ENCODE results near the gene NOTCH1. TPM values are rescaled to one million over a fixed set of nuclear protein-coding genes. Genes with fewer than 3 reads are reported as not detected.

NOTCH1 gene
- total and polyA plus RNA-seq, 11 donors = 8.0 to 47.3 (median 20.3) TPM

DNA sequence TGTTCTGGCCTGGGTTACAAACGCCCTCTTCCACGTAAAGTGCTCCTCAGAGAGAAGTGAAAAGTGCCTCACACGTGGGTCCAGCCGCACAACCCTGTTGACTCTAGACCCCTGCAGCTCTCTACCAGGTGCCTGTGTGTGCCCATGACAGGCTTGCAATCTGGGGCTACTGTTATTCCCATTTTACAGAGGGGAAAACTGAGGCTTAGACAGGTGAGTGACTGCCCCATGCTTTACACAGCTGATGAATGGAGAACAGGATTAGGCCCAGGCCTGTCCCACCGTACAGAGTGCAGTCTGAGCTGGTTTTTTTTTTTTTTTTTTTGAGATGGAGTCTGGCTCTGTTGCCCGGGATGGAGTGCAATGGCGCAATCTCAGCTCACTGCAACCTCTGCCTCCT is 100.0 kb downstream of the NOTCH1 start:
- intact Hi-C loops (cut with DNase I) = no loop called here
- Histone ChIP-seq H3K9me3 (no peaks in the 10 kb centered on the region), H3K4me1 (peaks cover 0 to 3% (median 0%) of the 10 kb centered on the region in 12 donors), H3K27me3 (no peaks in the 10 kb centered on the region), H3K4me3 (no peak overlapping the region), H3K27ac (no peak overlapping the region), H3K36me3 (peaks cover 8 to 100% (median 96%) of the 10 kb centered on the region in 9 donors)
- ATAC-seq (no peak), DNase-seq (no peak)
- 87 to 94% (median 90%) methylated on average over 7 of the region's 7 CpGs for WGBS, 4 donors
- no peak for TF ChIP-seq POLR2A (IDR thresholded peaks at IDR 0.05)
- TF ChIP-seq, protein P1, sequence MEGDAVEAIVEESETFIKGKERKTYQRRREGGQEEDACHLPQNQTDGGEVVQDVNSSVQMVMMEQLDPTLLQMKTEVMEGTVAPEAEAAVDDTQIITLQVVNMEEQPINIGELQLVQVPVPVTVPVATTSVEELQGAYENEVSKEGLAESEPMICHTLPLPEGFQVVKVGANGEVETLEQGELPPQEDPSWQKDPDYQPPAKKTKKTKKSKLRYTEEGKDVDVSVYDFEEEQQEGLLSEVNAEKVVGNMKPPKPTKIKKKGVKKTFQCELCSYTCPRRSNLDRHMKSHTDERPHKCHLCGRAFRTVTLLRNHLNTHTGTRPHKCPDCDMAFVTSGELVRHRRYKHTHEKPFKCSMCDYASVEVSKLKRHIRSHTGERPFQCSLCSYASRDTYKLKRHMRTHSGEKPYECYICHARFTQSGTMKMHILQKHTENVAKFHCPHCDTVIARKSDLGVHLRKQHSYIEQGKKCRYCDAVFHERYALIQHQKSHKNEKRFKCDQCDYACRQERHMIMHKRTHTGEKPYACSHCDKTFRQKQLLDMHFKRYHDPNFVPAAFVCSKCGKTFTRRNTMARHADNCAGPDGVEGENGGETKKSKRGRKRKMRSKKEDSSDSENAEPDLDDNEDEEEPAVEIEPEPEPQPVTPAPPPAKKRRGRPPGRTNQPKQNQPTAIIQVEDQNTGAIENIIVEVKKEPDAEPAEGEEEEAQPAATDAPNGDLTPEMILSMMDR (IDR thresholded peaks at IDR 0.05) = no peak

Small RNAs within 50 kb of the gene (microRNA-seq; reads per million reads assigned to microRNA genes)
- gene MIR4673 (0 to 0.41 (median 0) reads per million in 4 donors), gene MIR4674 (0 to 0.60 (median 0.10) reads per million in 4 donors)

Other genes starting within 250 kb of the NOTCH1 start
- gene CCDC187, start 242.0 kb downstream of the NOTCH1 start, total RNA-seq = under 1 TPM in 1 of 9 donors, not detected in 8; 0.04 TPM
- not detected for gene CCDC187, start 242.0 kb downstream of the NOTCH1 start, polyA plus RNA-seq
- 10 to 100 TPM; 24.1 to 52.0 (median 31.7) TPM for gene GPSM1, start 218.5 kb downstream of the NOTCH1 start, total RNA-seq
- gene GPSM1, start 218.5 kb downstream of the NOTCH1 start, polyA plus RNA-seq = 10 to 100 TPM; 31.5 to 80.2 TPM
- gene DNLZ, start 182.3 kb downstream of the NOTCH1 start, total RNA-seq = 10 to 100 TPM; 21.3 to 67.8 (median 33.6) TPM
- gene DNLZ, start 182.3 kb downstream of the NOTCH1 start, polyA plus RNA-seq = 10 to 100 TPM; 22.6 to 36.8 TPM
- 1 to 10 TPM in 2 of 9 donors, under 1 TPM in 7; 0.30 to 7.1 (median 0.77) TPM for gene CARD9, start 172.4 kb downstream of the NOTCH1 start, total RNA-seq
- gene CARD9, start 172.4 kb downstream of the NOTCH1 start, polyA plus RNA-seq = under 1 TPM; 0.69 to 1.00 TPM
- gene SNAPC4, start 145.9 kb downstream of the NOTCH1 start, total RNA-seq = 1 to 10 TPM; 3.1 to 7.8 (median 4.5) TPM
- gene SNAPC4, start 145.9 kb downstream of the NOTCH1 start, polyA plus RNA-seq = 1 to 10 TPM; 4.0 to 4.3 TPM
- 10 to 100 TPM; 12.4 to 26.6 (median 18.4) TPM for gene ENTR1, start 135.4 kb downstream of the NOTCH1 start, total RNA-seq
- 10 to 100 TPM; 11.8 to 27.7 TPM for gene ENTR1, start 135.4 kb downstream of the NOTCH1 start, polyA plus RNA-seq
- 10 to 100 TPM; 61.5 to 81.8 (median 73.6) TPM for gene PMPCA, start 135.4 kb downstream of the NOTCH1 start, total RNA-seq
- 10 to 100 TPM; 70.8 to 77.0 TPM for gene PMPCA, start 135.4 kb downstream of the NOTCH1 start, polyA plus RNA-seq
- gene INPP5E, start 106.2 kb downstream of the NOTCH1 start, total RNA-seq = 10 to 100 TPM in 3 of 9 donors, 1 to 10 TPM in 6; 7.3 to 11.7 (median 9.5) TPM
- gene INPP5E, start 106.2 kb downstream of the NOTCH1 start, polyA plus RNA-seq = 1 to 10 TPM; 6.4 to 8.0 TPM
- 10 to 100 TPM; 21.1 to 53.3 (median 30.2) TPM for gene SEC16A, start 63.0 kb downstream of the NOTCH1 start, total RNA-seq
- gene SEC16A, start 63.0 kb downstream of the NOTCH1 start, polyA plus RNA-seq = 10 to 100 TPM; 20.9 to 29.9 TPM
- 100 to 1,000 TPM in 2 of 9 donors, 10 to 100 TPM in 7; 56.4 to 142 (median 94.0) TPM for gene EGFL7, start 116.9 kb upstream of the NOTCH1 start, total RNA-seq
- 100 to 1,000 TPM; 103 to 137 TPM for gene EGFL7, start 116.9 kb upstream of the NOTCH1 start, polyA plus RNA-seq
- 10 to 100 TPM; 52.4 to 90.7 (median 62.5) TPM for gene AGPAT2, start 141.4 kb upstream of the NOTCH1 start, total RNA-seq
- gene AGPAT2, start 141.4 kb upstream of the NOTCH1 start, polyA plus RNA-seq = 100 to 1,000 TPM in 1 of 2 donors, 10 to 100 TPM in 1; 88.8 to 122 TPM
- 10 to 100 TPM; 14.4 to 46.3 (median 19.8) TPM for gene DIPK1B, start 166.5 kb upstream of the NOTCH1 start, total RNA-seq
- gene DIPK1B, start 166.5 kb upstream of the NOTCH1 start, polyA plus RNA-seq = 10 to 100 TPM; 18.1 to 24.4 TPM
- 10 to 100 TPM in 5 of 9 donors, 1 to 10 TPM in 2, under 1 TPM in 2; 0.50 to 21.5 (median 10.1) TPM for gene LCN10, start 196.9 kb upstream of the NOTCH1 start, total RNA-seq
- 10 to 100 TPM; 15.7 to 40.7 TPM for gene LCN10, start 196.9 kb upstream of the NOTCH1 start, polyA plus RNA-seq
- gene LCN6, start 202.5 kb upstream of the NOTCH1 start, total RNA-seq = 10 to 100 TPM in 5 of 9 donors, 1 to 10 TPM in 3, under 1 TPM in 1; 0.81 to 58.7 (median 15.8) TPM
- gene LCN6, start 202.5 kb upstream of the NOTCH1 start, polyA plus RNA-seq = 100 to 1,000 TPM in 1 of 2 donors, 10 to 100 TPM in 1; 46.1 to 101 TPM
- gene LCN8, start 212.2 kb upstream of the NOTCH1 start, total RNA-seq = not detected
- not detected for gene LCN8, start 212.2 kb upstream of the NOTCH1 start, polyA plus RNA-seq
- 1 to 10 TPM in 3 of 9 donors, under 1 TPM in 2, not detected in 4; 0.64 to 2.8 (median 1.2) TPM for gene LCN15, start 218.5 kb upstream of the NOTCH1 start, total RNA-seq
- gene LCN15, start 218.5 kb upstream of the NOTCH1 start, polyA plus RNA-seq = 1 to 10 TPM in 1 of 2 donors, under 1 TPM in 1; 0.65 to 2.4 TPM
- 100 to 1,000 TPM in 1 of 9 donors, 10 to 100 TPM in 8; 45.6 to 122 (median 63.3) TPM for gene TMEM141, start 245.3 kb upstream of the NOTCH1 start, total RNA-seq
- 100 to 1,000 TPM in 1 of 2 donors, 10 to 100 TPM in 1; 86.1 to 116 TPM for gene TMEM141, start 245.3 kb upstream of the NOTCH1 start, polyA plus RNA-seq